D721Med (cell line): ENCODE results near the gene GPI.
A peak's percentile ranks its signal among the peaks of the same experiment; 100 is the strongest.

Experiments used
- DNase-seq: peaks from one replicate; pipeline ENCODE4 v3.0.0; 2011; ENCODE audit warnings: low spot score; ENCODE audit not compliant: insufficient read length
- FAIRE-seq: peaks from 2 replicates; lab custom pipeline; 2011; peaks lifted over from hg19 to GRCh38; lab: Jason Lieb, UNC
- TF ChIP-seq, protein P1 (sequence below): IDR thresholded peaks from 2 replicates; pipeline ENCODE4 v1.5.1; 2012; ENCODE audit warnings: mild to moderate bottlenecking, control low read depth; ENCODE audit not compliant: insufficient read depth; ENCODE audit errors: missing control alignments

GPI gene

GRCh38 chr19:34430738-34431625 lies 66.0 kb downstream of the GPI start:
- TF ChIP-seq, protein P1, sequence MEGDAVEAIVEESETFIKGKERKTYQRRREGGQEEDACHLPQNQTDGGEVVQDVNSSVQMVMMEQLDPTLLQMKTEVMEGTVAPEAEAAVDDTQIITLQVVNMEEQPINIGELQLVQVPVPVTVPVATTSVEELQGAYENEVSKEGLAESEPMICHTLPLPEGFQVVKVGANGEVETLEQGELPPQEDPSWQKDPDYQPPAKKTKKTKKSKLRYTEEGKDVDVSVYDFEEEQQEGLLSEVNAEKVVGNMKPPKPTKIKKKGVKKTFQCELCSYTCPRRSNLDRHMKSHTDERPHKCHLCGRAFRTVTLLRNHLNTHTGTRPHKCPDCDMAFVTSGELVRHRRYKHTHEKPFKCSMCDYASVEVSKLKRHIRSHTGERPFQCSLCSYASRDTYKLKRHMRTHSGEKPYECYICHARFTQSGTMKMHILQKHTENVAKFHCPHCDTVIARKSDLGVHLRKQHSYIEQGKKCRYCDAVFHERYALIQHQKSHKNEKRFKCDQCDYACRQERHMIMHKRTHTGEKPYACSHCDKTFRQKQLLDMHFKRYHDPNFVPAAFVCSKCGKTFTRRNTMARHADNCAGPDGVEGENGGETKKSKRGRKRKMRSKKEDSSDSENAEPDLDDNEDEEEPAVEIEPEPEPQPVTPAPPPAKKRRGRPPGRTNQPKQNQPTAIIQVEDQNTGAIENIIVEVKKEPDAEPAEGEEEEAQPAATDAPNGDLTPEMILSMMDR, result peak; percentile 54
- DNase-seq, result no peak
- no peak for FAIRE-seq

DNA sequence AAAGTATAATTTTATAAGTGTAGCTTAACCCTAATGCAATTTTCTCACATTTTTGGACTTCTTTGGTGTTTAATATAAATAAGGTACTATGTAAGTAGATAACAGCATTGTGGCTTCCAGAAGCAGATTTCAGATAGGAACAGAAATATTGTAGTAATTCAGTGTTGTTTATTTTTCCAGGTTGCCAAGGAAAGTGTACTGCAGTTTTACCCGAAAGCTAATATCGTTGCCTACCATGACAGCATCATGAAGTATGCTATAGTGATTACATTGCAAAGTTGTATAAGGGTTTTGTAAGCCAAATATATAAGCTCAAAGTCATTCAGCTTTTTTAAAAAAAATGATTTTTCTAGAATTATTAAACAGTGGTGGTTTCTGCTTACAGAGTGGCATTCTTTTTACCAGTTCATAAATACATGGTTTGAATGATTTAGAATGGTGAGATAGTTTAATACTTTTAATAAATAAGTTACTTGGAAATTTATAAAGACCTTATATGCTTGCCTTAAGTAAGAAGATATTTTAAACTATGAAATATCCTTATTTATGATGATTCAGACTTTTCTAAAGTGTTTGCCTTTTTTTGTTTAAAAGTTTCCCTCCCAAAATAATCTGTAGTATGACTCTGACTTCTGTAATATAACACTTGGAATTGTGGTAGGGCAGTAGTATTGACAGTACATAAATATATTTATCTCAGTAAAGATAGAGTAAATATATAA lies 66.8 kb downstream of the GPI start:
- no peak for FAIRE-seq
- DNase-seq, result no peak
- TF ChIP-seq, protein P1, result no peak

DNA sequence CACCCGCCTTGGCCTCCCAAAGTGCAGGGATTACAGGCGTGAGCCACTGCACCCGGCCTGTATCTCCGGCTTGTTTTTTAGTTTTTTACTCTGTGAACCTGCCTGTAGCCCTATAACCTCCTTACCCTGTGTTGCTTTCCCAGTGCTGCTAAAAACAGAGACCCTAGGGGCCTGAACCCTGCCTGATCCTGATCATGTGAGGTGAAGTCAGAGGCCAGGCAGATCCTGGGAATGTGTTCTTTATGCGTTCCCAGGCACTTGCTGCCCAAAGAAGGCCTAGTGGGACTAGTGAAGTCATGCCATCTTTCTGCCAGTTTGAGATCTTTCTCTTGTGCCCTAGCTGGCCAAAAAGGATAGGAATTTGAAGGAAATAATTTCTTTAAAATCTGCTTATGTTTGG lies 67.8 kb downstream of the GPI start:
- DNase-seq (no peak), FAIRE-seq (no peak)
- TF ChIP-seq, protein P1, result no peak

DNA sequence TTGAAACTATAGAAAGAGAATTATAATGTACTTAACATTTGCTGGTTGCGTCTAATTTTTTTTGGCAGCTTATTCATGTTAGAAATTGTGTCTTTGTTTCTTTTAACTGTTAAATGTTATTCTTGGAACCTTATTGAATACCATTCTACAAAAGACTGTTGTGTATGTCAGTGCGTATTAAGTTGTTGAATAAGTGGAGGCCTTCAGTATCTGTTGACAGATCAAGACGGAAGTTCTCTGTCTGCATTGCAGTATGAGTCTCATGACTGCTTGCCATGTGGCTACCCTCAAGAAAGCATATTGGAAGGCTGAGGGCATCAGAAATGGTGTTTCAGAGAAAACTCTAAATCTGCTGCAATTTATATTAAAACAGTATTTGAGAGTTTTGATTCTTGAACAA lies 71.7 kb downstream of the GPI start:
- TF ChIP-seq, protein P1, result no peak
- no peak for FAIRE-seq
- no peak for DNase-seq

- TF ChIP-seq, protein P1, result no peak
- DNase-seq (no peak), FAIRE-seq (no peak)
Observed at GRCh38 chr19:34448191-34448590, 83.2 kb downstream of the GPI start.
